NCI-H2081 (cell line): ENCODE measurements around the gene CDH4.

Experiments
- DNase-seq, 2 experiments: peaks; one replicate each; lab custom pipeline; 2025; lab: John Stamatoyannopoulos, UW

CDH4 gene

GRCh38 chr20:61656198-61656597, 404.1 kb downstream of the CDH4 start:
- DNase-seq = no peak

GRCh38 chr20:61657721-61658377, 405.8 kb downstream of the CDH4 start:
- DNase-seq = no peak

GRCh38 chr20:61658563-61658962, 406.5 kb downstream of the CDH4 start:
- no peak for DNase-seq

- no peak for DNase-seq
Observed at GRCh38 chr20:61659246-61659993, 407.4 kb downstream of the CDH4 start.

- no peak for DNase-seq
Observed at GRCh38 chr20:61659994-61660346, 407.9 kb downstream of the CDH4 start.

- DNase-seq = no peak
Observed at GRCh38 chr20:61660559-61660958, 408.5 kb downstream of the CDH4 start.

GRCh38 chr20:61661025-61661424, 409.0 kb downstream of the CDH4 start:
- DNase-seq = no peak

- no peak for DNase-seq
Observed at GRCh38 chr20:61661583-61661982, 409.5 kb downstream of the CDH4 start.

- DNase-seq = no peak
Observed at GRCh38 chr20:61662226-61662967, 410.3 kb downstream of the CDH4 start.

GRCh38 chr20:61662968-61663331, 410.9 kb downstream of the CDH4 start:
- no peak for DNase-seq

GRCh38 chr20:61663521-61664425, 411.7 kb downstream of the CDH4 start:
- no peak for DNase-seq

GRCh38 chr20:61664556-61665320, 412.7 kb downstream of the CDH4 start:
- DNase-seq = no peak

GRCh38 chr20:61665528-61666470, 413.7 kb downstream of the CDH4 start:
- no peak for DNase-seq

- DNase-seq = no peak
Observed at GRCh38 chr20:61666471-61666832, 414.4 kb downstream of the CDH4 start.

GRCh38 chr20:61667056-61667792, 415.2 kb downstream of the CDH4 start:
- no peak for DNase-seq

- no peak for DNase-seq
Observed at GRCh38 chr20:61668065-61668650, 416.1 kb downstream of the CDH4 start.

GRCh38 chr20:61668771-61669503, 416.9 kb downstream of the CDH4 start:
- no peak for DNase-seq

- DNase-seq = no peak
Observed at GRCh38 chr20:61670274-61670673, 418.2 kb downstream of the CDH4 start.
